Middle frontal gyrus (tissue), 1 donor: ENCODE results near the gene CGB7.

ENCODE experiments used
- DNase-seq: peaks from one replicate; pipeline ENCODE4 v3.0.0-alpha.2; 2015; ENCODE audit warnings: low spot score; ENCODE audit errors: extremely low spot score

CGB7 gene

GRCh38 chr19:49057636-49058234 lies at the start of gene CGB7:
TSS of gene CGB7 (minus strand) at chr19:49057749. CDS start at chr19:49055375, 2,374 bp downstream.
- DNase-seq, result no peak

GRCh38 chr19:49106648-49107135 lies 49.1 kb upstream of the CGB7 start:
- DNase-seq, result no peak

- DNase-seq, result no peak
These were observed 46.8 kb upstream of the CGB7 start for GRCh38 chr19:49104229-49104864.

GRCh38 chr19:49103331-49104085 lies 46.0 kb upstream of the CGB7 start:
- no peak for DNase-seq

GRCh38 chr19:49102303-49102702 lies 44.8 kb upstream of the CGB7 start:
- no peak for DNase-seq

GRCh38 chr19:49101160-49101559 lies 43.6 kb upstream of the CGB7 start:
- DNase-seq, result no peak

GRCh38 chr19:49098795-49099194 lies 41.2 kb upstream of the CGB7 start:
- DNase-seq, result no peak

- DNase-seq, result no peak
These were observed 40.1 kb upstream of the CGB7 start for GRCh38 chr19:49097453-49098288.

- no peak for DNase-seq
These were observed 37.2 kb upstream of the CGB7 start for GRCh38 chr19:49094505-49095482.

- no peak for DNase-seq
These were observed 35.1 kb upstream of the CGB7 start for GRCh38 chr19:49092686-49093085.

- DNase-seq, result no peak
These were observed 34.0 kb upstream of the CGB7 start for GRCh38 chr19:49091391-49092038.

GRCh38 chr19:49086296-49086695 lies 28.7 kb upstream of the CGB7 start:
- no peak for DNase-seq

GRCh38 chr19:49085868-49086232 lies 28.3 kb upstream of the CGB7 start:
- DNase-seq, result no peak

GRCh38 chr19:49085020-49085867 lies 27.7 kb upstream of the CGB7 start, which contains the start of gene SNRNP70:
TSS of gene SNRNP70 (plus strand) at chr19:49085451. CDS start at chr19:49086415, 964 bp downstream.
- DNase-seq, result peak; percentile 96

GRCh38 chr19:49084206-49085019 lies 26.9 kb upstream of the CGB7 start:
- no peak for DNase-seq

- DNase-seq, result no peak
These were observed 23.7 kb upstream of the CGB7 start for GRCh38 chr19:49081273-49081672.

GRCh38 chr19:49080392-49080791 lies 22.8 kb upstream of the CGB7 start:
- DNase-seq, result no peak

GRCh38 chr19:49074869-49075268 lies 17.3 kb upstream of the CGB7 start:
- DNase-seq, result peak; percentile 3
